ENCODE data around the gene ISG20L2. TPM values are rescaled to one million over a fixed set of nuclear protein-coding genes. Genes with fewer than 3 reads are reported as not detected.

ISG20L2 gene
- total RNA-seq, 6 experiments from 2014 or later = 16.2 to 26.9 (median 20.6) TPM

DNA sequence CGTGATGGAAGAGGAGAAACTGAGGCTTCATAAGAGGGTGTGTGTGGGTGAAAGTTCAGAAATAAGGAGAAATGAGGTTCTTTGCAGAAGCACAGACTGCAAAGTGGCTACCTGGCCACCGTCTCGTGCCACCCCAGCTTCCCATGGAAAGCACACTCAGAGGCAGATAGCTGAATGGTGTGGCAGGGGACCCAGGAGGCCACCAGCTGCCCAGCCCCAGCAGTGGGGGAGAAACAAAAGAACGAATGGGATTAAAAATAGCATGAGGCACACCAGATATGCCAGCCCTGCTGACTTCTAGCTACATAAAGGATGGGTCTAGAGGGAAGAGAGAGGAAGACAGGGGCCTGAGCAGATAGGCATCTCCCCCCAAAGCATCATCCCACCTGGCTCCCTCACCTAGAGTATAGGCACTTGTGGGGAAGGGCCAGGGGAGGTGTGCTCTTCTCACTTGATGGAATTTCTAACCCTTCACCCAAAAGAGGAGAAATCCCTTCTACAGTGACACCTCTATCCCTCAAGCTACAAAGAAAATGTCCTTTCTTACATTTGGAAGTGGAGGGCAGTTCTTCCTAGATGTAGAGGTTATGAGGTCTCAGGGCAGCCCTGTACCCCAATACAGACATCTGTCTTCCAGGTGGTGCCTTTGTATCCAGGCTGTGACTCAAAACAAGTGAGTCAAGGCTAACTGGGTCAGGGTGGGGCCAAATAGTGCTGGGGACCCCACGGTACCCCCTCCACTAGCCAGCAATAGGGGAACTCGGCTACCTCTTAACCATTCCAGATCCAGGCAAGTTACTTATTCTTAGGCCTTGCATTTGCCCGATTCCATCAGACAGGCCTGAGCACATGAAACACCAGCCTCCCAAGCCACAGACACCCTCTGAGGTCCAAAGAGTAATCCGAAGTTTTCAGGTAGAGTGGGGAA is 19.4 kb upstream of the ISG20L2 start:
- H3K4me1 Mint-ChIP-seq (ENCODE audit: low read depth) = peaks cover 62% of the 10 kb centered on the region
- H3K36me3 Mint-ChIP-seq (ENCODE audit: low read depth) = peaks cover 28% of the 10 kb centered on the region
- peak overlapping the region; percentile 98 for H3K27ac Mint-ChIP-seq
- H3K9me3 Mint-ChIP-seq = no peaks in the 10 kb centered on the region
- peak overlapping the region; percentile 98 for H3K4me3 Mint-ChIP-seq
- TF ChIP-seq, protein P1, sequence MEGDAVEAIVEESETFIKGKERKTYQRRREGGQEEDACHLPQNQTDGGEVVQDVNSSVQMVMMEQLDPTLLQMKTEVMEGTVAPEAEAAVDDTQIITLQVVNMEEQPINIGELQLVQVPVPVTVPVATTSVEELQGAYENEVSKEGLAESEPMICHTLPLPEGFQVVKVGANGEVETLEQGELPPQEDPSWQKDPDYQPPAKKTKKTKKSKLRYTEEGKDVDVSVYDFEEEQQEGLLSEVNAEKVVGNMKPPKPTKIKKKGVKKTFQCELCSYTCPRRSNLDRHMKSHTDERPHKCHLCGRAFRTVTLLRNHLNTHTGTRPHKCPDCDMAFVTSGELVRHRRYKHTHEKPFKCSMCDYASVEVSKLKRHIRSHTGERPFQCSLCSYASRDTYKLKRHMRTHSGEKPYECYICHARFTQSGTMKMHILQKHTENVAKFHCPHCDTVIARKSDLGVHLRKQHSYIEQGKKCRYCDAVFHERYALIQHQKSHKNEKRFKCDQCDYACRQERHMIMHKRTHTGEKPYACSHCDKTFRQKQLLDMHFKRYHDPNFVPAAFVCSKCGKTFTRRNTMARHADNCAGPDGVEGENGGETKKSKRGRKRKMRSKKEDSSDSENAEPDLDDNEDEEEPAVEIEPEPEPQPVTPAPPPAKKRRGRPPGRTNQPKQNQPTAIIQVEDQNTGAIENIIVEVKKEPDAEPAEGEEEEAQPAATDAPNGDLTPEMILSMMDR (IDR thresholded peaks at IDR 0.05) = no peak
- no peaks in the 10 kb centered on the region; the same call in 1 of the 2 replicates for H3K27me3 Mint-ChIP-seq (ENCODE audit: insufficient read depth)
- no peak for DNase-seq

DNA sequence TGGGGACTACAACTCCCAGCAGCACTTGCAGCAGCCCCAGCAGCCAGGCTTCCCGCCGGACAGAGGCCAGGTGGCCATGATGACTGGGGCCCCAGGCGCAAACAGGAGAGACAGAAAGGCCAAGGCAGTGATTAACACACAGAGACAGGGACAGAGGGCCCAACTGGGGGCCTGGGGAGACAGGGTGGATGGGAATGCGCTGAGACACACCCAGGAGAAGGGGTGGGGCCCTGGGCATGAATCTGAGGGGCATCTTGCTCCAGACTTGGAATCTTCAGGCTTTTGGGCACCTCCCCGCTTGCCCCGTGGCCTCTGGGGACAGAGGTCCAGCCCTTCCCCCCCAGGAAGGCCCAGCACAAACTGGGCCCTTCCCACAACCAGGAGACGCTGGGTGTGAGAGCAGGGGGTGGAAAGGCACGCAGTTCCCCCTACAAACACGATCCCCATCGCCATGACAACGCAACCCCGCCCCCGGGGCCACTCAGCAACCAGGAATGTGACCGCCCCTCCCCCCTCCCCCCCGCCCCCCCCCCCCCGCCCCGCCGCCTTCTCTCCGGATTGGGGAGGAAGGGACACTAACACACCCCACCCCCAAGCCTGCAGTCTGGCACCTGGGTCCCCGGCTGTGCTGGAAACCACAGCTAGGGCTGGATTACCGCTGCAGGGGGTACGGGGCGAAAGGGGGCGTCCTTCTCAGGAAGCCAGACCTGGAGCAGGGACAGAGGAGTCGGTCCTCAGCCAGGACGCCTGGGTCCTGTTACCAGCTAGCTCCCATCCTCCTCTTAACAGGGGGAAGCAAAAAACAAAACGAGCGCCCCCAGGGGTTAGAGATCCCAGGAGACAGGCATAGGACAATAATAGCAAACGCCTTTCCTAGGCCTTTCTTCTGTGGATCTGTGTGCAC is 18.4 kb upstream of the ISG20L2 start:
- H3K27ac Mint-ChIP-seq = peak overlapping the region; percentile 98
- peaks cover 35% of the 10 kb centered on the region for H3K36me3 Mint-ChIP-seq (ENCODE audit: low read depth)
- no peaks in the 10 kb centered on the region for H3K9me3 Mint-ChIP-seq
- peaks cover 57% of the 10 kb centered on the region for H3K4me1 Mint-ChIP-seq (ENCODE audit: low read depth)
- peak; percentile 91 for DNase-seq
- H3K27me3 Mint-ChIP-seq (ENCODE audit: insufficient read depth) = no peaks in the 10 kb centered on the region; the same call in 1 of the 2 replicates
- TF ChIP-seq, protein P1 (IDR thresholded peaks at IDR 0.05) = peak; percentile 64
- H3K4me3 Mint-ChIP-seq = peak overlapping the region; percentile 98

DNA sequence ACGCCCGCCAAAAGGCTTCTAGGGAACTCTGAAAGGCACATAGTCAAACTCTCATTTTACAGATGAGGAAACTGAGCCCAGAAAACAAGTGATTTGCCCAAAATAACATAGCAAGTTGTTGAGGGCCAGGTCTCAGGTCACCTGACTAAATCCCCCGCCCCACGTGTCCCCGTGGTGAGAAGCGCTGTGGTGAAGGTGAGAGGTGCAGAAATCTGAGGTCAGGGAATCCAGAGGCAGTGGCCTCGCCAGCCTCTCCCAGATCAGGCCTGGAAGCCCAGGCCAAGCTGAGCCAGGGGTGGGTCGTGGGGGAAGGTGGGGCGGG is 17.8 kb upstream of the ISG20L2 start:
- Mint-ChIP-seq H3K4me1 (ENCODE audit: low read depth) (peaks cover 63% of the 10 kb centered on the region), H3K36me3 (ENCODE audit: low read depth) (peaks cover 41% of the 10 kb centered on the region), H3K27ac (peak overlapping the region; percentile 98), H3K27me3 (ENCODE audit: insufficient read depth) (no peaks in the 10 kb centered on the region; the same call in 1 of the 2 replicates), H3K9me3 (no peaks in the 10 kb centered on the region), H3K4me3 (peak overlapping the region; percentile 98)
- no peak for DNase-seq
- TF ChIP-seq, protein P1 (IDR thresholded peaks at IDR 0.05) = no peak

DNA sequence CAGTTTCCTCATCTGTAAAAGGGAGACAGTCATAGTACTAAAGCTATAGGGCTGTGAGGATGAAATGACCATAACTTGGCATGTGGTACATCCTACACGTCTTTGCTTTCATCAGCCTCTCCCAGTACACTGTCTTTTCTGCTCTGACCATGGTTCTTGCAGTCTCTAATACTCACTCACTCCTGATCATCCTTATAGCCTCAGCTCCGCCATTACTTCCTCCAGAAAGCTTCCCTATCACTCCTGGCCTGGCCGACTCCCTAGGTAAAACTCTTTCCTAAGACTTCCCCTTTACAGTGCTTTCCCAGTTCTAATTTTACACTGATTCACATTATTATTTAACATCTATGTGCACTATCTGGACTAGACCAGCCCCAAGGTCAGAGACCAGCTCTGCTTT is 17.3 kb upstream of the ISG20L2 start:
- H3K4me3 Mint-ChIP-seq = peak overlapping the region; percentile 98

More for the DNA sequence above, 17.3 kb upstream of the ISG20L2 start:
- DNase-seq = no peak
- Mint-ChIP-seq H3K27me3 (ENCODE audit: insufficient read depth) (peaks cover 2% of the 10 kb centered on the region; the same call in 1 of the 2 replicates), H3K36me3 (ENCODE audit: low read depth) (peaks cover 45% of the 10 kb centered on the region), H3K4me1 (ENCODE audit: low read depth) (peaks cover 67% of the 10 kb centered on the region), H3K27ac (peak overlapping the region; percentile 98), H3K9me3 (no peaks in the 10 kb centered on the region)
- TF ChIP-seq, protein P1 (IDR thresholded peaks at IDR 0.05) = no peak

Data from HFFc6 (cell line).